ENCODE data around the gene MPRIP.
"Not testable (repeated sequence)": the region's sequence is repeated elsewhere in the genome, so short reads cannot be mapped to it uniquely, and the experiment has no call there.

MPRIP gene

DNA sequence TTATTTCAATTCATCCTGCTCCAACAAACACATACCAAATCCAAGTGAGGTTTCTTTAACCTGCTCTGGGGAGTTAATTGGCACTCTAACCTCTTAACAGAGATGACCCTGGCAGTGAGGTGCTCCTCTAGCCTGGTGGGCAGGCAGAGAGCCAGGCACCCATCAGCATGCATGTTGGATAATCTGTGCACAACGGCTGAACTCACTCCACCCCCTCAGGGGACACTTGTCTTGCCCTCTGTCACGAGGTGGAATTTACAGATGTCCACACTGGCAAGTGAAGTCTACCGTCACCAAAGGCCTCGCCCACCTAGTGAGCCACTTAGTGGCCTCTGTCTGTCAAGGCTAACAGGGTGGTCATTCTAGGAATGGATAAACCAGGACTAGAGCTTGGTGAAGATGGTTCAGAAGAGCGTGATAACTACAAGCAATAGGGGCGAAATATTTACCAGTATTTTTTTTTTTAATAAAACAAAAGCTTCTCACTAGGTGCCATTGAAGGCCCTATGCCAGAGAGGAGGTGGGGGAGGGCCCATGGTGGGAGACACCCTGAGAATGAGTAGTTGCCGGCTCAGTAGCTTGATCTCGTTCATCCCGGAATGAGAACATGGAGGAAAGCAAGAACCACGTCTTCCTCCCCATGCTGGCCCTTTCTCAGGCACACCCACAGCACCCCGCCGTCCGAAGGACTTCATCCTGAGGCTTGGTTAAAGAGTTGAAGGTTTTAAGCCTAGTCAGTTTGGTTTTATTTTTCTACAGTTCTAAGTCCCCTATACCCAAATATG is 138.7 kb downstream of the MPRIP start:
- POLR2A ChIA-PET (ENCODE audit: low non-redundant PET): no interaction called here
- H3K27ac ChIP-seq: peak overlapping the region; percentile 13; the same call in 1 of the 2 replicates
- TF ChIP-seq, protein P1, sequence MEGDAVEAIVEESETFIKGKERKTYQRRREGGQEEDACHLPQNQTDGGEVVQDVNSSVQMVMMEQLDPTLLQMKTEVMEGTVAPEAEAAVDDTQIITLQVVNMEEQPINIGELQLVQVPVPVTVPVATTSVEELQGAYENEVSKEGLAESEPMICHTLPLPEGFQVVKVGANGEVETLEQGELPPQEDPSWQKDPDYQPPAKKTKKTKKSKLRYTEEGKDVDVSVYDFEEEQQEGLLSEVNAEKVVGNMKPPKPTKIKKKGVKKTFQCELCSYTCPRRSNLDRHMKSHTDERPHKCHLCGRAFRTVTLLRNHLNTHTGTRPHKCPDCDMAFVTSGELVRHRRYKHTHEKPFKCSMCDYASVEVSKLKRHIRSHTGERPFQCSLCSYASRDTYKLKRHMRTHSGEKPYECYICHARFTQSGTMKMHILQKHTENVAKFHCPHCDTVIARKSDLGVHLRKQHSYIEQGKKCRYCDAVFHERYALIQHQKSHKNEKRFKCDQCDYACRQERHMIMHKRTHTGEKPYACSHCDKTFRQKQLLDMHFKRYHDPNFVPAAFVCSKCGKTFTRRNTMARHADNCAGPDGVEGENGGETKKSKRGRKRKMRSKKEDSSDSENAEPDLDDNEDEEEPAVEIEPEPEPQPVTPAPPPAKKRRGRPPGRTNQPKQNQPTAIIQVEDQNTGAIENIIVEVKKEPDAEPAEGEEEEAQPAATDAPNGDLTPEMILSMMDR (conservative IDR thresholded peaks at IDR 0.05; ENCODE audit: low read depth): no peak
- CTCF ChIA-PET: no interaction called here
- no peak for DNase-seq (ENCODE audit: low spot score)

DNA sequence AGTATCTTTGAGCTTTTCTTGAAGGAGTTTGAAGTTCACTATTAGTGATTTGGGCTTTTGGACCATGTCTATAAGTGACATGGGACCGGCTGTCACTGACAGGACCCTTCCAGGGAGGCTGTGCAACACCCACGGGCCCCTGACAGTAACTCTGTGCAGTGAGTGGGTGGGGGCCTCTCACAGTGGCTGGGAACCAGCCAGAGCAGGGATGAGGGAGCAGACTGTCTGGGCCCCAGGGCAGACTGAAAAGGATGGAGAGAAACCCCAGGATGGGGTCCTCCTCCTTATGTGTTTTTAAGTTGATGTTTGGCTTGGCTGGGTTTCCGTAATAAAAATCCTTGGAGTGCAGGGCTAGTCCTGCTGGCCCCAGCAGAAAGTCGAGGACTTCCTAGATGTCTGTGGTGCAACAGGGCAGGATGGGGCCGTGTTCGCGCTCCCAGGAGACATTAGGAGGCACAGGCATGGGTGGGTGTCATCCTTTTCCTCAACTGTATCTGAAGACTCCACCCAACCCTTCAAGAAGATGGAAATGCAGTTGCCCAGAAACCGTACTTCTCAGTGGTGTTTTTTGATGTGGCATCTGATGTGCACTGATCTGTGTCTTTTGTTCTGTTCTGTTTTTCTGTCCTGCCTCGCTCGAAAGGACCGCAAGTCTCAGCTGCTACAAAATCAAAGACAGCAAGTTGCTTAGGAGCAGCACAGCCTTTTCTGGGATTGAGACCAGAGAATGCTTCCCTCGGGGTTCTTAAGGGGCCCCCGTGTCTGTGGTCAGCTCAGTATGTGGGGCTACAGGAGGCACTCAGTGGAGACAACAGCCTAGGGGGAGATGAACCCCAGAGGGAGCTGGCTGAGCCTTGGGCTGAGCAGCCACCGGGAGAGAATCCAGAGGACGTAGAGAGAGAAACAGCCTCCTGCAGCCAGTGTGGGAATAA is 139.7 kb downstream of the MPRIP start:
- CTCF ChIA-PET: no interaction called here
- no peak for DNase-seq (ENCODE audit: low spot score)
- peak overlapping the region; percentile 32 for H3K27ac ChIP-seq
- TF ChIP-seq, protein P1 (conservative IDR thresholded peaks at IDR 0.05; ENCODE audit: low read depth): no peak
- POLR2A ChIA-PET (ENCODE audit: low non-redundant PET): no interaction called here

DNA sequence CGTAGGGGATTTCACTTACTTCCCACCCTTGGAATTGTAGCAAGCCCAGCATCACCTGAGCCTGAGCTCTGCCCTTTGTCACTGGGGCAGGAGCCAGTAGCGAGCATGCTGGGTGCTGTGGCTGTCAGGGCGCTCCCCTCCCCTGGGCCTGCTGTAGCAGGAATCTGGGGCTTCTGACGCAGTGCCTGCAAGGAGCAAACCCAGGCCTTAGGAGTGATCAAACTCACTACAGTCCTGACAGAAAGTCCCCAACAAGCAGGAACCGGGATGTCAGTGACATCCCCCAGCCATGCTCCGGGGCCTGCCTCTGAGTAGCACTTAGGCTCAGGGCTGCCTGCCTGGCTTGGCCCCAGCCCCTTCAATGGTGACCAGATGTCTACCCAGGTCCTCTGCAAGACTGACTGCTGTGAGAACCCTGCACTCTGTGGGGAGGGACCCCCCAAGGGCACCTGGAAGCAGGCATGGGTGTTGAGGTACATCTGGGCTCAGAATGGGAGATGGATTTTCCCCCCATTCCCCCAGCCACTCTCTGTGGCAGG is 140.4 kb downstream of the MPRIP start:
- CTCF ChIA-PET: interaction anchor here (0.6 kb wide), 1 partner anchor 41 kb away, joined by 3 read pairs; no protein-coding TSS in a partner anchor
- POLR2A ChIA-PET (ENCODE audit: low non-redundant PET): no interaction called here
- peak overlapping the region; percentile 32 for H3K27ac ChIP-seq
- TF ChIP-seq, protein P1 (conservative IDR thresholded peaks at IDR 0.05; ENCODE audit: low read depth): no peak
- no peak for DNase-seq (ENCODE audit: low spot score)

DNA sequence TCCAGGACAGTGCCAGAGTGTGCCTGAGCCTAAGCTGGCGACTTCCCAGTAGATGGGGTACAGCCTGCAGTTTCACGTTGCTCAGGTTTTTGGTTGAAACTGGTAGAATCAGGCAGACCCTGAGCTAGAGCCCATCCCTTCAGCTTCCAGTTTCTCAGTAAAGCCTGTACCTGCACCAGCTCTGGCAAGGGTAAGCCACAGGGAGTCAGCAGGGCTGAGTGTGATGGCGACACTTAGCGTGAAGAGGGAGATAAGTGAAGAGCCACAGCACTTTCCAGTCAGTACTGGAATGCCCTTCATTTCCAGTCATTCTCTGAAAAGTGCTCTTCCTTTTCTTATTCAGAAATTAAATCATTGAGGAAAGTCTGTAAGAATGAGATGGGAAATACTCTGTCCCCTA is 141.5 kb downstream of the MPRIP start:
- no peak for DNase-seq (ENCODE audit: low spot score)
- peak overlapping the region; percentile 32 for H3K27ac ChIP-seq
- TF ChIP-seq, protein P1 (conservative IDR thresholded peaks at IDR 0.05; ENCODE audit: low read depth): no peak
- POLR2A ChIA-PET (ENCODE audit: low non-redundant PET): no interaction called here
- CTCF ChIA-PET: interaction anchor here (0.6 to 0.7 kb wide), 2 partner anchors 17 to 347 kb away, joined by 5 to 6 read pairs; no protein-coding TSS in a partner anchor

DNA sequence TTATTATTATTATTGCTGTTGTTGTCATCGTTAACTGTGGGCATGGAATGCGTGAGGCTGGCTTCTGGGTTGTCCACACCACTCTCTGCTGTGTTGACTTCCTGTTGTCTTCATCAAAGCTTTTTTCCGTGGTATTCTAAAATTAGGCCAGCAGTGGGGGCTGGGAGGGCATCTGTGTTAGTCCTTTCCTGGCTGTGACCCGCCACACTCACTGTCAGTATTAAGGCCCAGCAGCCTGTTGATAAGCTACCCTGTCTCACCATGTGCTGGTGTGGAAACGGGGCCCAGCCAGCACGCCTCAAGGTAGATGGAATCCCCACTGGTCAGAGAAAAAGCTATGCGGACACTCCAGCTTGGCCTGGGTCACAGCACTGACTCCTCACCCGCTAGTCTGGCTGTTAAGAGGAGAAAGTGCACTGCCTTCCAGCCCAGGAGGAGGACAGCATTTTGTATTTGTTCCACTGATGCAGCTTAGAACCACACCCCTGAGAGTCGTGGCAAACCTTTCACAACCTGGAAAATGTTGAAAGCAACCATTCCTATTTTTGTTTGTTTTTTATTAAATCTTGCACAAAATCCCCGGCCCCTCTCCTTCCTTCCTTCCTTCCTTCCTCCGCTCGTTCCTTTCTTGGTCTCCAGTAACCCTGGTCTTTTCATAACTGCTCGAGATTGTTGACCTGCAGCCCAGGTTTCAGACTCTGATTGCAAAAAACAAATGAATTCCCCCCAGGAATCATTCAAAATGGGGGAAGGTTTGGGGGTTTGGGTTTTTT is 142.9 kb downstream of the MPRIP start:
- POLR2A ChIA-PET (ENCODE audit: low non-redundant PET); CTCF ChIA-PET; DNase-seq (ENCODE audit: low spot score): not testable (repeated sequence)
- 0 out of 2 replicates have a peak overlapping the region, but pooled peaks have one; percentile 32 for H3K27ac ChIP-seq

DNA sequence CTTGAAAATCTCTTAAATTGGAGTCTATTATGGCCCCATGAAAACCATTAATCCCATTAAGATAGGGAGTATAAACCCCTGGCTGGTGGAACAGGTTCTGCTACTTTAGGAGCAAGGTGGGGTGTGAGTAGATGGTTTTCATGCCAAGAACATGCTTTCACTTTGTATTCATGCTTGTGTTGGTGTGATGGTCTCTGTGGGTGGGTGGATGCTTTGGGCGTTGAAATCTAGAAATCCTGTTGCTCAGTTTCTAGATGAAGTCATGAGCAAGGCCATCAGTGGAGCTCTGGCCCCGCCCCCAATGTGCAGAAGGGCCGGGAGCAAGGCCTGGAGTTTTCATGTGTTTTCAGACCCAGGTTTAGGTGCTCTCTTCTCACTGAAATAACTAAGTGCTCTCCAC is 143.8 kb downstream of the MPRIP start:
- DNase-seq (ENCODE audit: low spot score): peak; percentile 68
- TF ChIP-seq, protein P1 (conservative IDR thresholded peaks at IDR 0.05; ENCODE audit: low read depth): no peak
- ChIA-PET CTCF (no interaction called here), POLR2A (ENCODE audit: low non-redundant PET) (no interaction called here)
- H3K27ac ChIP-seq: peak overlapping the region; percentile 50
